HUDEP-2 (cell line): Measurements from ENCODE around the gene PGA4.

Experiments
- DNase-seq, 76 experiments: peaks; one replicate each; lab custom pipeline; 2025; ENCODE audit not compliant: unreplicated experiment in 76 of 76; lab: John Stamatoyannopoulos, UW

The PGA4 gene

DNA sequence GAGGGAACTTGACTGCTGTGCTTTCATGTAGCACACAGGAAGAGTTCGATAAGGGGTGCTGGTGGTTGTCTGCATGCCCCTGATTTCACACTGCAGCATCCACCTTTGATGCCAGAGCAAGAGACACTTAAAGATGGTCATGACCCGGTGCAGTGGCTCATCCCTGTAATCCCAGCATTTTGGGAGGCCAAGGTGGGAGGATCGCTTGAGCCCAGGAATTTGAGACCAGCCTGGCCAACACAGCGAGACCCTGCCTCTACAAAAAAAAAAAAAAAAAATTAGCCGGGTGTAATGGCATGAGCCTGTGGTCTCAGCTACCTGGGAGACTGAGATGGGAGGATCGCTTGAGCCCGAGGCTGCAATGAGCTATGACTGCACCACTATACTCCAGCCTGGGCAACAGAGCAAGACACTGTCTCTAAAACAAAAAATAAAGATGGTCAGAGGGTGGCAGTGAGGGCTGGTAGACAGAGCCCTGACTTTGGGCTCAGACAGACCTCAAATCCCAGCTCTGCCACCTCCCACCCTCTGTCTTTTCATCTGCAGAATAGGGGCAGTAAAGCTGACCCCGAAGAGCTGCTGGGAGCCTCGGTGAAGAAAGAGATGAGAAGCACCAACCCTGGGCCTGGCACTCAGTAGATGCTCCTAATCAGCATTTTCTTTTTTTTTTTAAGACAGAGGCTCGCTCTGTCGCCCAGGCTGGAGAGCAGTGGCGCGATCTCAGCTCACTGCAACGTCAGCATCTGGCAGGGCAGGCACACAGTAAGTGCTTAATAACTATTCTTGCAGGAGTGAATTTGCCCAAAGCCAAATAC, 55.2 kb downstream of the PGA4 start:
- no peak for DNase-seq

DNA sequence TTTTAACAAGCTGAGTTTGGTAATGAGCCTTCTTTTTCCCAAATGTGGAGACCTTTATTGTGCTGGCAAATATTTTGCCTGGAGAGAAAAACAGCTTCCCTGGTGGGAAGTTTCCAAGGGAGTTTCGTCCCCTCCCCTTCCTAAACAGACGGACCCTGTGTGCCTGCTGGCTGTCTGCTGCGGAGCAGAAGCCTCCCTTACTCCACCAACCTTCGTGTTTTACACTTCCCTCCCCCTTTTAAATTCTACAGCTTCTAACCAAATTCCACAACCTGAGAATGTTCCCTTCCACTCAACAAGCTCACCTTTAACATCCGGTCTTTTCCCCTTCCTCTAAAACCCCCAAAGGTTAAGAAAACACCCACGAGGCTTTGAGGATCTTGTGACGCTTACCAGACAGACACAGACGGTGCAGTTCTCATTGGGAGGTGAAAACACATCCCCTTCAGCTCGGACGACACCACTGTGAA, 55.9 kb downstream of the PGA4 start:
- no peak for DNase-seq

DNA sequence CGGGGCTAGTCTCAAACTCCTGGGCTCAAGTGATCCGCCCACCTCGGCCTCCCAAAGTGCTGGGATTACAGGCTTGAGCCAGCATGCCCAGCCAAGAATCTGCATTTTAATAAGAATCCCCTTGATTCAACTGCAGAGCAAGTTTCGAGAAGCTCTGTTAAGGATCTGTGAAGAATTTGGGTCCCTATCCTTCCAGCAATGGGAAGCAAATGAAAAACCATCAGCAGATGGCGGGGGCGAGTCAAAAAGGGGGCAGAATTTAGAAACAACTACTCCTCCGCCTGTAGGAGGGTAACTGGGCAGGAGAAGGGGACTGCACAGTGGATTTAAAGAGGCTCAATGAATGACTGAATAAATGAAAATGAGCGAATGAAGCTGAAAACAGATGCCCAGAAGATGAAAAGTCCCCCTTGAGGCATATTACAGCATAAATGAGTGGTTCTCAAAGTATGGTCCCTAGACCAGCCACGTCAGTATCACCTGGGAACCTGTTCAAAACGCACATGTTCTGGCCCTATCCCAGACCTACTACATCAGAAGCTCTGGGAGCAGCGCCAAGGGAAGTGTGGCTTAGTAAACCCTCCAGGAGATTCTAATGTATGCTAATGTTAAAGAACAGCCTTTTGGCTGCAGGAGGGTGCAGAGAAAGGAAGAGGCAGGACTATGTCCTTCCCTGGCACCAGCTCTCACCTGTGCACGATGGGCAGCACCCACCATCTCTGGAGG, 58.0 kb downstream of the PGA4 start:
- peak in 3 of 76 experiments; percentile 14 to 20 (median 19) for DNase-seq

DNA sequence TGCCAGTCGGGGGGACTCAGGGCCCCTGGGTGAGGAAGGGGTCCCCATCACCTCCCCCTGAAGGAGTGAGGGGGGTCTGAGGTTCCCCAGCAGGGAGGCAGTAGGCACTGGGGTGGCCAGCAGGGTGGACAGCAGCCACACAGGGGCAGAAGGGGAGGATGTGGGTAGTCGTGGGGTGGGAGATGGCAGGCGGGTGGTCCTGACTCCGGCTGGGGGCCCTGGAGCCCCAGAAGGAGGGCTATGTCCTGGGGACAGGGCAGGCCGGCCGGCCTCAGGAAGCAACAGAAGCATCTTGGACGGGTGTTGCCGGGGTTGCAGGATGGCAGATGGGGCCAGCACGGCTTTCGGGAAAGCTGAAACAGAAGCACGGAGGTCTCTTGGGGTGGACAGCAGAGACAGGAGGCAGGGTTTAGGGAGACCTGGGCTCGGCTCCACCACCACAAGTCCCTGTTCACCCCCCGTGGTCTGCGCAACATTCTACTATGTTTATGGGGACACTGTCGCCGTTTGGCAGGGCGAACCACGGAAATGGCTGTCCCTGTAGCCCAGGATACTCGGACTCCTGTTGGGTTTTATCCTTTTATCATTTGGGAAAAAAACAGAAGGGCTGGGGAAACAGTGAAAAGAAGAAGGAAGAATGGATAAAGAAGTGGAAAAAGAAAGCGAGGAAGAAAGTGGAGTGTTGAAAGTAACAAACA, 58.9 kb downstream of the PGA4 start:
- DNase-seq = no peak
